Activated CD4-positive, alpha-beta T cell treated with anti-CD3 and anti-CD28 coated beads for 1 hour (primary cell): Measurements from ENCODE around the gene SPATS2.
"Not testable (repeated sequence)": the region's sequence is repeated elsewhere in the genome, so short reads cannot be mapped to it uniquely, and the experiment has no call there.

ENCODE experiments used
- DNase-seq: peaks from one replicate; pipeline ENCODE4 v3.0.0-alpha.2; 2020

Gene SPATS2

GRCh38 chr12:49357103-49357678 lies 10.1 kb upstream of the SPATS2 start:
- DNase-seq, result no peak

- no peak for DNase-seq
These were observed 8.7 kb upstream of the SPATS2 start for GRCh38 chr12:49358483-49359141.

GRCh38 chr12:49359671-49360070 lies 7.6 kb upstream of the SPATS2 start:
- no peak for DNase-seq

- no peak for DNase-seq
These were observed 5.2 kb upstream of the SPATS2 start for GRCh38 chr12:49362077-49362476.

GRCh38 chr12:49364989-49365388 lies 2.3 kb upstream of the SPATS2 start:
- no peak for DNase-seq

GRCh38 chr12:49365542-49365941 lies 1.7 kb upstream of the SPATS2 start:
- DNase-seq, result no peak

- DNase-seq, result no peak
These were observed 1.1 kb upstream of the SPATS2 start for GRCh38 chr12:49366096-49366651.

GRCh38 chr12:49366652-49367380 lies 446 bp upstream of the SPATS2 start:
- DNase-seq, result peak; percentile 72

- no peak for DNase-seq
These were observed 958 bp downstream of the SPATS2 start for GRCh38 chr12:49368240-49368600.

- DNase-seq, result no peak
These were observed 2.3 kb downstream of the SPATS2 start for GRCh38 chr12:49369411-49370145.

- no peak for DNase-seq
These were observed 3.3 kb downstream of the SPATS2 start for GRCh38 chr12:49370539-49370938.

- no peak for DNase-seq
These were observed 8.1 kb downstream of the SPATS2 start for GRCh38 chr12:49375406-49375805.

GRCh38 chr12:49377386-49377785 lies 10.1 kb downstream of the SPATS2 start:
- DNase-seq, result no peak

- DNase-seq, result not testable (repeated sequence)
These were observed 12.9 kb downstream of the SPATS2 start for GRCh38 chr12:49380184-49380583.

GRCh38 chr12:49388682-49389386 lies 21.6 kb downstream of the SPATS2 start:
- DNase-seq, result peak; percentile 50

GRCh38 chr12:49389387-49389703 lies 22.1 kb downstream of the SPATS2 start:
- no peak for DNase-seq

GRCh38 chr12:49397000-49397399 lies 29.7 kb downstream of the SPATS2 start:
- no peak for DNase-seq

- DNase-seq, result no peak
These were observed 33.0 kb downstream of the SPATS2 start for GRCh38 chr12:49400304-49400703.

GRCh38 chr12:49403971-49404450 lies 36.7 kb downstream of the SPATS2 start:
- no peak for DNase-seq

GRCh38 chr12:49404956-49405355 lies 37.7 kb downstream of the SPATS2 start:
- no peak for DNase-seq

- no peak for DNase-seq
These were observed 43.6 kb downstream of the SPATS2 start for GRCh38 chr12:49410818-49411217.

GRCh38 chr12:49413010-49413409 lies 45.7 kb downstream of the SPATS2 start:
- no peak for DNase-seq

GRCh38 chr12:49413796-49414195 lies 46.5 kb downstream of the SPATS2 start:
- DNase-seq, result no peak
